Esophagus muscularis mucosa (tissue), 4 donors: ENCODE results near the gene ATXN8OS. TPM values are rescaled to one million over a fixed set of nuclear protein-coding genes. Genes with fewer than 3 reads are reported as not detected.
"Not testable (repeated sequence)": the region's sequence is repeated elsewhere in the genome, so short reads cannot be mapped to it uniquely, and the experiment has no call there.

ENCODE experiments used
- DNase-seq: peaks from one replicate; pipeline ENCODE4 v3.0.0-alpha.2; 2017; ENCODE audit errors: extremely low spot score
- H3K27ac ChIP-seq, 4 donors: fragments of 200-600 bp; sonication (generic); replicated peaks in 1 of 4; 1 replicate in 3 of 4; 2 replicates in 1 of 4; pipeline ENCODE4 v1.5.1; 2016 to 2019; ENCODE audit warnings: mild to moderate bottlenecking in 1 of 4
- H3K27me3 ChIP-seq, 4 donors: fragments of 200-600 bp; sonication (generic); one replicate each; pipeline versions ENCODE4 v1.5.1 to v1.6.0; 2016 to 2019
- H3K36me3 ChIP-seq, 4 donors: fragments of 200-600 bp; sonication (generic); one replicate each; pipeline ENCODE4 v1.5.1; 2016 to 2019
- H3K4me1 ChIP-seq, 4 donors: fragments of 200-600 bp; sonication (generic); one replicate each; pipeline ENCODE4 v1.5.1; 2016 to 2019
- H3K4me3 ChIP-seq, 4 donors: fragments of 200-600 bp; sonication (generic); 1 replicate in 2 of 4; 2 replicates in 2 of 4; pipeline ENCODE4 v1.5.1; 2016 to 2019; ENCODE audit warnings: mild to moderate bottlenecking in 4 of 4, moderate library complexity in 1 of 4
- H3K9me3 ChIP-seq, 4 donors: fragments of 200-600 bp; sonication (generic); 1 replicate in 3 of 4; 2 replicates in 1 of 4; pipeline ENCODE4 v1.5.1; 2016 to 2019
- EP300 ChIP-seq: sonication (generic); formaldehyde crosslinking; IDR thresholded peaks from one replicate; pipeline ENCODE4 v1.6.1; 2017; ENCODE audit warnings: antibody characterized with exemption
- POLR2A ChIP-seq: fragments of 450-650 bp; IDR thresholded peaks from one replicate; pipeline ENCODE4 v1.6.1; 2017; ENCODE audit warnings: antibody characterized with exemption, moderate library complexity, mild to moderate bottlenecking, low read depth
- POLR2AphosphoS5 ChIP-seq, 2 donors: sonication (generic); formaldehyde crosslinking; IDR thresholded peaks; one replicate each; pipeline ENCODE4 v1.6.1; 2017; ENCODE audit warnings: antibody characterized with exemption in 2 of 2
- WGBS: methylation state at CpG from one replicate; pipeline ENCODE4 v1.1.5; 2018; 5-methylcytosine and 5-hydroxymethylcytosine counted together
- intact Hi-C: fragments of 100-400 bp; cut with DNase I; formaldehyde crosslinking; loops from one replicate; pipeline ENCODE4 v1.15.1; 2023
- total RNA-seq, 4 donors: library from RNA; depleted of rRNA; stranded (reverse); fragments of >200 nt; gene quantifications; one replicate each; pipeline versions ENCODE4 v1.1.0 to v1.2.1, GENCODE V29; 2016
- TF ChIP-seq, protein P1 (sequence below), 3 experiments: fragments of 200-600 bp in 2 of 3; fragments of 450-650 bp in 1 of 3; sonication (generic) in 2 of 3; IDR thresholded peaks; one replicate each; pipeline ENCODE4 v1.5.1; 2017 to 2019; ENCODE audit warnings: antibody characterized with exemption in 3 of 3, mild to moderate bottlenecking in 2 of 3, moderate library complexity in 1 of 3

ATXN8OS gene
- total RNA-seq, 4 donors from 2014 or later, result 0.83 TPM; not detected in 3

DNA sequence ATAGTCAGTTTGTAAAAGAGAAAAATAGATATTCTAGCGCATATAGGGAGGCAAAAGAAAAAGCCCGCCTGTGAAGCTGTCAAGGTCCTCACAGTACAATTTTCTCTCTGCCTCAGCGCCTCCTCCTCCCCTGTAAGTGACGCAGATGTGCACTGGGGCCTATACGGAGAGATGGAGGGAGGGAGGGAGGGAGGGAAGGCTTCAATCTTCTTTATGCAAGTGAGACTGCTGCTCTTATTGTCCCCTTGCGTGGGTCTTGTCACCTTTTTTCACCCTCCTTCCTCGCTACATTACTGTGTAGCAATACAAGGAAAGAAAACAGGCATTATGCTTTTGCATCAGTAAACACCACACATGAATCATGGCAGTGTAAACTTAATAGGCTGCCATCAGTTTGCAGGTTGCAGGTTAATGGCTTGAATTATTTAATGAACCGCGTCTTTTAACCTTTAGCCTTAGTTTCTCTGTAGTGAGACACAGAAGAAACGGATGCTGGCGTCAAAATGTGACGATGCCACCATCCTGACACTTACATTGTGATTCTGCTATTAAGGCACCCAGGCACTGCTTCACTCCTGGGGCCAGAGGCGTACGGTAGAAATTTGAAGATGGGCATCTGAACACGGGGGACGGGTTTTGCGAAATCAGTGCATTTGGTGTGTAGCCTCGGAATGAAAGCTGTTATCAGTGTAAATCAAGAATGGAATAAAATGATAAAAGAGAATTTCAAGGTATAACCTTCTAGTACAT, 905 bp downstream of the ATXN8OS start, which contains the start of gene KLHL1:
Gene KLHL1 (minus strand): TSS at position 97 of the 750 bp plus-strand sequence. CDS start 753 bp downstream, outside the sequence.
- TF ChIP-seq EP300 (no peak), POLR2A (no peak), POLR2AphosphoS5 (IDR thresholded peaks at IDR 0.05) (no peak)
- TF ChIP-seq, protein P1, sequence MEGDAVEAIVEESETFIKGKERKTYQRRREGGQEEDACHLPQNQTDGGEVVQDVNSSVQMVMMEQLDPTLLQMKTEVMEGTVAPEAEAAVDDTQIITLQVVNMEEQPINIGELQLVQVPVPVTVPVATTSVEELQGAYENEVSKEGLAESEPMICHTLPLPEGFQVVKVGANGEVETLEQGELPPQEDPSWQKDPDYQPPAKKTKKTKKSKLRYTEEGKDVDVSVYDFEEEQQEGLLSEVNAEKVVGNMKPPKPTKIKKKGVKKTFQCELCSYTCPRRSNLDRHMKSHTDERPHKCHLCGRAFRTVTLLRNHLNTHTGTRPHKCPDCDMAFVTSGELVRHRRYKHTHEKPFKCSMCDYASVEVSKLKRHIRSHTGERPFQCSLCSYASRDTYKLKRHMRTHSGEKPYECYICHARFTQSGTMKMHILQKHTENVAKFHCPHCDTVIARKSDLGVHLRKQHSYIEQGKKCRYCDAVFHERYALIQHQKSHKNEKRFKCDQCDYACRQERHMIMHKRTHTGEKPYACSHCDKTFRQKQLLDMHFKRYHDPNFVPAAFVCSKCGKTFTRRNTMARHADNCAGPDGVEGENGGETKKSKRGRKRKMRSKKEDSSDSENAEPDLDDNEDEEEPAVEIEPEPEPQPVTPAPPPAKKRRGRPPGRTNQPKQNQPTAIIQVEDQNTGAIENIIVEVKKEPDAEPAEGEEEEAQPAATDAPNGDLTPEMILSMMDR (IDR thresholded peaks at IDR 0.05), result no peak
- no peaks in the 10 kb centered on the region for H3K9me3 ChIP-seq
- intact Hi-C loops, result no loop called here
- no peaks in the 10 kb centered on the region for H3K4me1 ChIP-seq
- H3K4me3 ChIP-seq, result no peak within 1 kb of the TSS
- H3K36me3 ChIP-seq, result no peaks in the 10 kb centered on the region
- 67% methylated on average over 18 of the region's 18 CpGs for WGBS
- H3K27ac ChIP-seq, result no peak within 1 kb of the TSS
- DNase-seq, result no peak
- peaks cover 0 to 22% (median 0%) of the 10 kb centered on the region in 4 donors for H3K27me3 ChIP-seq

DNA sequence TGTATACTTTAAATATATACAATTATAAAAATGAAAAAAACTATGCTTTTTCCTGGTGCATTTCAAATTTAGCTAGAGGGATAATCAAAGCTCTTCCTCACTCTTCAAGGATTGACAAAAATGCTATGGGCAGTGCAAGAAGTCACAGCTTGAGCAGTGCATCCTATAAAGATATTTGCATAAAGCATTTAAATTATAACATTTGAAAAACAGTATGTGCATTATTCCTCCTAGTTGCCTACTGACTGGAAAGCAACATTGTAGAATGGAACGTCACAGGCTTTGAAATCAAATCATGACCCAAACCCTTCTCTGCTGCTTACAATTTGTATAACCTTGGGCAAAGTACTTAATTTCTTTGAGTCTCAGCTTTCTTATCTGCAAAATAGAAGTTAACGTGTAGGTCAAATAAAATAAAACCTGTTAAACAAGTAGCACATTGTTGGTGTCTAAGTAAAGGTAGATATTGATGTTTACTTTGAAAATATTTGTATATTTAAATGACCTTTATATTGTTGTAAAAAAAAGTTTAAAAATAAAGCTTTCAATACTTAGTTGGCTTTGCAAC, 9.8 kb downstream of the ATXN8OS start:
- 75% methylated on average over 2 of the region's 2 CpGs for WGBS
- Histone ChIP-seq H3K27me3 (no peaks in the 10 kb centered on the region), H3K9me3 (no peaks in the 10 kb centered on the region), H3K4me1 (no peaks in the 10 kb centered on the region), H3K27ac (no peak overlapping the region), H3K36me3 (no peaks in the 10 kb centered on the region), H3K4me3 (no peak overlapping the region)
- intact Hi-C loops, result no loop called here
- TF ChIP-seq EP300, result no peak
- no peak for TF ChIP-seq POLR2AphosphoS5 (IDR thresholded peaks at IDR 0.05)
- TF ChIP-seq POLR2A, result no peak
- TF ChIP-seq, protein P1 (IDR thresholded peaks at IDR 0.05), result no peak
- no peak for DNase-seq

DNA sequence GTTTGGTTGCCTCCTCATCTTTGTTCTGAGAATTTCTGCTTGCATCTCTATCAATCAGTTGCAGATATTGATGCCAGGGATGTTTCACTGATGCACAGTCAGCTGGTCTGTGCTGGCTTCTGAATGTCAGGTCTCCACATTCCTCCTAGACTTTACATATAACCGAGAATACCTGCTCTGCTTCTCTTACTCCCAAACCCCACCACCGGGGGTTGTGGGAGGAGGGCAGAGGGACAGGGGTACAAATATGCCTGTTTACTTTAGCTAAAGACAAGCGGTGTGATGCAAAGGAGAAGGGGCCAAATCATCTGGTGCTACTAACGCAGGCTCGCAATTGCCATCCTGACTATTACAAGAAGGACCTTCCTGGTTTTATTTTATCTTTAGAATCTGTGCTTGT, 18.1 kb downstream of the ATXN8OS start:
- DNase-seq, result no peak
- Histone ChIP-seq H3K4me1 (no peaks in the 10 kb centered on the region), H3K4me3 (no peak overlapping the region), H3K27ac (no peak overlapping the region), H3K9me3 (no peaks in the 10 kb centered on the region), H3K36me3 (no peaks in the 10 kb centered on the region), H3K27me3 (no peaks in the 10 kb centered on the region)
- TF ChIP-seq, protein P1 (IDR thresholded peaks at IDR 0.05), result no peak
- TF ChIP-seq EP300 (no peak), POLR2AphosphoS5 (IDR thresholded peaks at IDR 0.05) (no peak), POLR2A (no peak)
- intact Hi-C loops, result no loop called here
- WGBS, result 60% methylated on average over 5 of the region's 5 CpGs

DNA sequence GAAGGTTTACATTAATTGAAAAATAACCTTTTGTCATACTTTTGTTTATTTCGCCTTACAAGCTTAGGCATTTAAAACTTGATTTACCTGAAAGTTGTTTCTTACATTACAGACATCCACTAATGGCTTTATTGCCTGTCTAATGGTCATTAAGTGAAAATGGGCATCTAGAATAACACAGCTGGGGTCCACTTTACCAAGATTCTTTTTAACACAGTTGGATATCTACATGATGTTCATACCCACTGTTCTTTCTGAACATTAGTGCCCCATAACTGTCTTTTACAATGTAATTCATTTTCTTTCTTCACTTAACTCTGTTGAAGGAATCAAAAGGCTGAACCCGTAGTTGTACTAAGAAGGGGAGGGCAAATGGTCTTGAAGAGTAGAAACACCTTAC, 20.5 kb downstream of the ATXN8OS start:
- no peak for TF ChIP-seq EP300
- Histone ChIP-seq H3K27me3 (no peaks in the 10 kb centered on the region), H3K36me3 (no peaks in the 10 kb centered on the region), H3K27ac (no peak overlapping the region), H3K9me3 (no peaks in the 10 kb centered on the region), H3K4me3 (no peak overlapping the region), H3K4me1 (no peaks in the 10 kb centered on the region)
- intact Hi-C loops, result no loop called here
- 87% methylated on average over 2 of the region's 2 CpGs for WGBS
- DNase-seq, result no peak

DNA sequence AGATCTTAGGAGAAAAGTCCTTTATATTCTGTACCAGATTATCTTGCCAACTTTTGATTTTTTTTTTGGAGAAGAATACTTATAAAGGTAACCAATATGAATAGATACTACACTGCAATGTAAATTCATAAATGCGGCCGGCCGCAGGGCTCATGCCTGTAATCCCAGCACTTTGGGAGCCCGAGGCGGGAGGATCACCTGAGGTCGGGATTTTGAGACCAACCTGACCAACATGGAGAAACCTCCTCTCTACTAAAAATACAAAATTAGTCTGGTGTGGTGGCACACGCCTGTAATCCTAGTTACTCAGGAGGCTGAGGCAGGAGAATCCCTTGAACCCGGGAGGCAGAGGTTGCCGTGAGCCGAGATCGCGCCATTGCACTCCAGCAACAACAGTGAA, 35.0 kb downstream of the ATXN8OS start:
- H3K9me3 ChIP-seq, DNase-seq, H3K36me3 ChIP-seq, H3K4me1 ChIP-seq, H3K27me3 ChIP-seq, intact Hi-C loops, H3K4me3 ChIP-seq, H3K27ac ChIP-seq: not testable (repeated sequence)
- 92% methylated on average over 12 of the region's 12 CpGs for WGBS
